ENCODE data around the gene GTF3C4.
A peak's percentile ranks its signal among the peaks of the same experiment; 100 is the strongest.

Gene GTF3C4, protein sequence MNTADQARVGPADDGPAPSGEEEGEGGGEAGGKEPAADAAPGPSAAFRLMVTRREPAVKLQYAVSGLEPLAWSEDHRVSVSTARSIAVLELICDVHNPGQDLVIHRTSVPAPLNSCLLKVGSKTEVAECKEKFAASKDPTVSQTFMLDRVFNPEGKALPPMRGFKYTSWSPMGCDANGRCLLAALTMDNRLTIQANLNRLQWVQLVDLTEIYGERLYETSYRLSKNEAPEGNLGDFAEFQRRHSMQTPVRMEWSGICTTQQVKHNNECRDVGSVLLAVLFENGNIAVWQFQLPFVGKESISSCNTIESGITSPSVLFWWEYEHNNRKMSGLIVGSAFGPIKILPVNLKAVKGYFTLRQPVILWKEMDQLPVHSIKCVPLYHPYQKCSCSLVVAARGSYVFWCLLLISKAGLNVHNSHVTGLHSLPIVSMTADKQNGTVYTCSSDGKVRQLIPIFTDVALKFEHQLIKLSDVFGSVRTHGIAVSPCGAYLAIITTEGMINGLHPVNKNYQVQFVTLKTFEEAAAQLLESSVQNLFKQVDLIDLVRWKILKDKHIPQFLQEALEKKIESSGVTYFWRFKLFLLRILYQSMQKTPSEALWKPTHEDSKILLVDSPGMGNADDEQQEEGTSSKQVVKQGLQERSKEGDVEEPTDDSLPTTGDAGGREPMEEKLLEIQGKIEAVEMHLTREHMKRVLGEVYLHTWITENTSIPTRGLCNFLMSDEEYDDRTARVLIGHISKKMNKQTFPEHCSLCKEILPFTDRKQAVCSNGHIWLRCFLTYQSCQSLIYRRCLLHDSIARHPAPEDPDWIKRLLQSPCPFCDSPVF

GRCh38 chr9:132670457-132671391 lies at the start of gene GTF3C4:
Gene GTF3C4, plus strand, starts transcription at chr9:132670464. Its CDS starts 135 bp downstream, at chr9:132670599.
- peak; percentile 13 to 14 for DNase-seq (ENCODE audit: low read depth in 2 of 2)

DNA sequence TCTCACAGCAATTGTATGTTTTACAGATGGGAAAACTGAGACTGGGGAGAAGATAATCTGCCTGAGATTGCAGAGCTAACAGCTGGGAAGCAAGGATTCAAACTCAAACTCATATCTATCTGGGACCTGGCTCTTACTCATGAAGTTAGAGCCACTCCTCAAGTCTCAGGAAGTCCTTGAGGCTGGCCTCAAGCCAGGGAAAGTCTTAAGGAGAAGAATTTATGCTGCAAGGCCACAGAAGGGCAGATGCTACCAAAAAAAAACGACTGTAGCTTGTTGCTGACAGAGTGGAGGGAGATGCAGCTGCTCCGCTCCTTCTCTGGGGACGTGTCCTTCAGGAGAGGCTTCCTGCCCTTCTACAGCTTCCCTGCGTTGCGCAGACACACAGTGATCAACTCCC lies 48.1 kb upstream of the GTF3C4 start:
- DNase-seq (ENCODE audit: low read depth in 2 of 2), result no peak

DNA sequence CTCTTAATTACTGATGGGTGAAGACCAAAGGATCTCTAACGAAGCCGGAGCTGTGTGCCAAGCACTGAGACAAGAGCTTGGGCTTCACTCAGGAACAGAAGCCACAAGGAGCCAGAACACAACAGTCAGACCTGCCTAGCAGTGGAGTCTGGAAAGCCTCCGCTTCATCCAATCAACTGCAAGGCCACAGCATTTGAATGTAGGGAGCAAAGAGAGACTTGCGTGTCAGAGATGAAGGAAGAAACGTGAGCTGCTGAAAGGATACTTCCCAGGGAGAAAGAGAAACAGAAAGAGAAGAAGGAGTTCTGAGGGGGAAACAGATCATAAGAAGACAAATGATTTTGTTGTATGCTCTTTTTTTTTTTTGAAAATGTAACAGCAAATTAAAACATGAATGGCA lies 44.0 kb upstream of the GTF3C4 start:
- no peak for DNase-seq (ENCODE audit: low read depth in 2 of 2)

GRCh38 chr9:132627106-132627505 lies 43.2 kb upstream of the GTF3C4 start:
- DNase-seq (ENCODE audit: low read depth in 2 of 2), result no peak

DNA sequence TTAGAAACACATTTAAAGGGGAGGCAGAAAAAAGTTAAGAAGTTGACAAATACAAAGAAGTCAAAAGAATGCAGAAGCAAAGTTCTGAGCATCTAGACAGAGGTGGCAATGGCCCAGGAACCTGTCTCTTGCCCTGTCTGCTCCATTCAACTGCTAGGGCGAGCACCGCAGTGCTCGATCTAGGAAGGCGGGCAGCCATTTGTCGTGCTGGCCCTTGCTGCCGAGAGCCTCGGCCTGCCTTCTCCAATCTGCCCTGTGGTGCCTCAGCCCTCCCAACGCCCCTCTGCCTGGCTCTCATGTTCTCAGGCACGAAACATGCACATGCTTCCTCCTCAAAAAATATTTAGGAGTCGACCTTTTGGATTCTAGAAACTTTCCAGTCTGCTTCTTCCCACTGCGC lies 42.7 kb upstream of the GTF3C4 start:
- DNase-seq (ENCODE audit: low read depth in 2 of 2), result no peak

GRCh38 chr9:132628746-132629145 lies 41.5 kb upstream of the GTF3C4 start:
- DNase-seq (ENCODE audit: low read depth in 2 of 2), result no peak

GRCh38 chr9:132630116-132630515 lies 40.1 kb upstream of the GTF3C4 start:
- no peak for DNase-seq (ENCODE audit: low read depth in 2 of 2)

GRCh38 chr9:132630811-132631210 lies 39.5 kb upstream of the GTF3C4 start:
- DNase-seq (ENCODE audit: low read depth in 2 of 2), result no peak

GRCh38 chr9:132631280-132631679 lies 39.0 kb upstream of the GTF3C4 start:
- DNase-seq (ENCODE audit: low read depth in 2 of 2), result no peak

GRCh38 chr9:132631685-132632084 lies 38.6 kb upstream of the GTF3C4 start:
- DNase-seq (ENCODE audit: low read depth in 2 of 2), result no peak

DNA sequence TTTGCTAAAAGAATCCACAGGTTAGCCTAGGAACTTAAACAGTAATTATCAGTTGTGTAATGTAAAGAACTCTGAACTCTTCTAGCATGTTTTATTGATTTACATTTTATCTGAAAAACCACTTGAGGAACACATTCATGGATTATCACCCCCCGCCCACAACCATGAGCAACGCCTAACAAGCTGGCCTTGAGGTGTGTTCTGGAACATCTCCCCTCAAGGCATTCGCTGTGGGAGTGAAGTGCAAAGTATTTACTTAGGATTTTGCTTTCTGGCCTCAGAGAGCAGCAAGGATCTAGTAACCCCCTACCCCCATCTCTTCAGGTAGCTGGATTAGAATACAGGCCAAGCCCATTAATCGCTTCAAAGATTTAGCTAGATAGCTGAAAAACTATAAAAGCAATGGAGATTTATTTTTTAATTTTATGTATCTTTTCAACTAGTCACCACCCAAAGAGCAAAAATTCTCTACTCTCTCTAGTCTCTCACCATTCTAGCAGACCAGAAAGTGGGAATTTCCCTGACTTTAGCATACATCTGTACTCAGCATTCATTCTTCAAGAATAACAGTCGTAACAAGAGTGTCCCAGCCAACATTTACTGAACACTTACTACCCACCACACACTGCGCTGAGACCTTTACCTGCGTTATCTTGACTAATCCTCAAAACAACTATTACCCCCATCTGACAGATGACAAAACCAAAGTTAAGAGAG lies 37.7 kb upstream of the GTF3C4 start:
- DNase-seq (ENCODE audit: low read depth in 2 of 2), result no peak

DNA sequence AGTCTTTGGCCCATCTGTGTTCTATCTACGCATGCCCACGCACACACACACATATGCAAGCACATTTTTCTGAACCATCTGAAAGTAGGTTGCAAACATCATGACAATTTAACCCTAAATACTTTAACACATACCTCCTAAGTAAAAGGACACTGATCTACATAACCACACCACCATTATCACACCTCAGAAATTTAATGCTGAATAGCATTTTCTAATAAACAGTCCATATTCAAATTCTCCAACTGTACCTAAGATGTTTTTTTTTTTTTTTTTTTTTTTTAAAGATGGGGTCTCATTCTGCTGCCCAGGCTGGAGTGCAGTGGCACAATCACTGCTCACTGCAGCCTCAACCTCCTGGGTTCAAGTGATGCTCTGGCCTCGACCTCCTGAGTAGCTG lies 35.9 kb upstream of the GTF3C4 start:
- no peak for DNase-seq (ENCODE audit: low read depth in 2 of 2)

DNA sequence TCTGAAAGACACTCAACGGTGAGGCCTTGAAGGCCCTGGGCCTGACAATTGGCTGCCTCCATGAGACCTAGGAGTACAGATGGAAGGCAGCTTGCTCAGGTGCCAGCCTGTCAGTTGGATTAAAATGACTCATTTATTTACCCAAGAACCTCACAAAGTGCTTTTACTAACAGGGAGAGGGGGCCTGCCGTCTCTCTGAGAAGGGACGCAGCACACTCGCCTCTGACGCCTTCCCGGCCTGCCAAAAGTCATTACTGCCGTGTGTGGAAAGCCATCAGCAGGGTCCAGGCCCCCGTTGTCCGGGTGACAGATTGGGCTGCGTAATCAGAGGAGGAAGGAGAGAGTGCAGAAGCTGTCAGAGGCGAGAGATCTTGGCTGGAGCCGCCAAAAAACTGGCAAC lies 32.9 kb upstream of the GTF3C4 start:
- DNase-seq (ENCODE audit: low read depth in 2 of 2), result no peak

- no peak for DNase-seq (ENCODE audit: low read depth in 2 of 2)
Measured at GRCh38 chr9:132637801-132638200, 32.5 kb upstream of the GTF3C4 start.

DNA sequence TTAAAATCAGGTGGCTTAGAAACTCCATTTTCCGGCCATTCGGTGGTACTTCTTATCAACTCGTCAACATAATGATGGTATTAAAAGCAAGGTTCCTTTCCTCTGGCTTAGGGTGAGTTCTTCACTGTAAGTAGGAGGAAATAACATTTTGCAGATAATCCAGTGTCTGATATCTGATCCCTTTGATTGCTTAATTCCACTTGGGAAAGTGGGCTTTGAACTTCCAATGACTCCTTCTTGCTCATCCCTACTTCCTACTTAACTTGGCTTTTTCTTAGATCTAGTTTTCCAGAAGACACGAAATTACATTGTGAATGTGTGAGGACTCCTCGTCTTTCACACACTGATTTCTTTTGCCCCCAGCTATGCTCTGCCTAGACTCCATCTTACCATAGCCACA lies 32.0 kb upstream of the GTF3C4 start:
- no peak for DNase-seq (ENCODE audit: low read depth in 2 of 2)

- DNase-seq (ENCODE audit: low read depth in 2 of 2), result no peak
Measured at GRCh38 chr9:132639322-132639721, 30.9 kb upstream of the GTF3C4 start.

- DNase-seq (ENCODE audit: low read depth in 2 of 2), result no peak
Measured at GRCh38 chr9:132641216-132641615, 29.0 kb upstream of the GTF3C4 start.

DNA sequence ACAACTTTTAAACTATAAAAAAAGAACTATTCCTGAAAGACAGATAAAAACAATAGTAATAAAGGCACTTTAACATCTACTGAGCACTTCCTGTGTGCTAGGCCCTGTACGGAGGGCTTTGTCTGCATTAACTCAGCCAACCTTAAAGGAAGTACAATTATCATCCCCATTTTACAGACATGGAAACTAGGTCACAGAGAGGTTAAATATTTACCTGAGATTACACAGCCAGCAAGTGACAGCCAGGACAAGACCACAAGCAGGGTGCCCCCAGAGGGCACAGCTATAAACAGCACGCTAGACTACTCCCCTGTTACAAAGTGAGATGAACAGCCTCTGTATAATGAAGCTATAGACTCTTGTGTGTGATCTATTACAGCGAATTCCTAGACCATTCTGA lies 26.0 kb upstream of the GTF3C4 start:
- no peak for DNase-seq (ENCODE audit: low read depth in 2 of 2)

DNA sequence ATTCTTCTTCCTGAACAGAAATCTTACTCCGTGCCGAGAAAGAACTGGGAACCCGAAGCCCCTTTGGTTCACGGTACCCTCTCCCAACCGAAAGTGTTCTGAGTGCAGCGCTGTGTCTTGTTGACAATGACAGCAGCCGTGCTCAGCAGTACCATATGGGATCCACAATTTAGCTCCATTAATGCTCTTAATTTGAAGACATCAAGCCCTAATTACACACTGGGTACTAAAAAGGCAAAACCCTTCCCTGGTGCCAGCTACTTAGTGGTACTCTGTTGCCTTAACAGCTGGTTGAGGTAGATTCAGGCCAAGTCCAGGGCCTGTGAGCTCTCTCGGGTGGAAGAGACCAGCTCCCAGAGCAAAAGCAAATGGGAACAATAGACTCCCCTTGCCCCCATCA lies 25.0 kb upstream of the GTF3C4 start:
- DNase-seq (ENCODE audit: low read depth in 2 of 2), result no peak

DNA sequence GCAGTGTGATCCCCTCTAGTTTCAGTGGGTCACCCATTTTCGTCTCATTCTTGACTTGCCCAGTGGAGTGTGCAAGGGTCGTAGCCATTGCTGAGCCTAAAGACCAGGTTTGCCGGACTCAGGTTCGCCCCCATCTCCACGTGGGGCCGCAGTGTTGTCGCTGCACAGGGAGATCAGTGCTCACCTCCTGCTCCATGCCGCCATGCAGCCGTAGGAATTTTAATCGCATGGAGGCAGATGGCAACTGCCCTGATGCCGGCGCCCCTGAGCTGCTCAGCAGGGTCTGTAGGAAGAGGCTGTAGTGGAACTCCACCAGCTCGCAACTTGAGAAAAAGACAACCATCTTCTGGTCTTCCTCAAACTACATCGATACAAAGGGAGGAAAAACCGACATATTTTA lies 24.6 kb upstream of the GTF3C4 start:
- no peak for DNase-seq (ENCODE audit: low read depth in 2 of 2)

DNA sequence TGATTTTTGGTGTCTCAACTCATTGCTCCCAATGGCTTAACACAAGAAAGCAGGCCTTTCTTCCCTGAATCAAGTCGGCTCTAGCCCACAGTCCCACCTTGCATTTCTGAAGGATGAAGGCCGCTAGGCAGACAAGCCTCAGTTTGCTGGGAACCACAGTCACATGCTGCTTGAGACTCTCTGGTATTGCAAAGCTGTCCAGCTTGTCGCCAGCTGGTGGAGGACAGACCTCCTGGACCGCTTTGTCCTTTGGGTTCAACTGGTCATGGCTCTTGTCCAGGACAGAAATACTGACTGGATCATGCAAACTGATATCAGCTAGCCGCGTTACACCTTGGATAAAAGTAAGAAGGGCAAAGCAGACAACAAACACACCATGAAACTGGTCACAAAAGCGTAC lies 23.5 kb upstream of the GTF3C4 start:
- DNase-seq (ENCODE audit: low read depth in 2 of 2), result no peak

Data from stimulated activated CD8-positive, alpha-beta memory T cell treated with anti-CD3 and anti-CD28 coated beads, Interleukin-7, amount 100 ng/mL, for 1 hour (primary cell).